GM12878 (cell line): Measurements from ENCODE around the gene PLP1. TPM values are rescaled to one million over a fixed set of nuclear protein-coding genes. Genes with fewer than 3 reads are reported as not detected.

ENCODE experiments used
- ATAC-seq: fragments of 200-7000 bp; cut with Tn5 transposase; 3 replicates; pipeline ENCODE4 v1.9.1; 2020; ENCODE audit warnings: mild to moderate bottlenecking, moderate library complexity
- BruUV-seq: library from RNA; stranded (reverse); fragments of 400-500 nt; replicated peaks from 2 replicates; lab custom pipeline; 2021; lab: Mats Ljungman, UMichigan
- CTCF ChIA-PET: fragments of 300-600 bp; sonication (Branson Sonifier 250); formaldehyde crosslinking; extraction: SDS; loops from one replicate; lab custom pipeline; 2021; ENCODE audit warnings: inconsistent platforms; lab: Yijun Ruan, JAX
- POLR2A ChIA-PET: fragments of 350-600 bp; formaldehyde crosslinking; extraction: SDS; loops from one replicate; lab custom pipeline; 2021; ENCODE audit warnings: inconsistent platforms; lab: Charles Lee
- RAD21 ChIA-PET: fragments of 300-600 bp; sonication (Branson Sonifier 250); formaldehyde crosslinking; loops from one replicate; lab custom pipeline; 2023; ENCODE audit warnings: antibody characterized with exemption; ENCODE audit not compliant: unreplicated experiment; lab: Charles Lee
- SMC1A ChIA-PET: fragments of 300-600 bp; sonication (Branson Sonifier 250); formaldehyde crosslinking; loops from one replicate; lab custom pipeline; 2023; ENCODE audit not compliant: unreplicated experiment, uncharacterized antibody; lab: Charles Lee
- DNase-seq: peaks from one replicate; pipeline ENCODE4 v3.0.0-alpha.2; 2011; ENCODE audit warnings: low read depth, low spot score
- FAIRE-seq: peaks from 3 replicates; lab custom pipeline; 2011; peaks lifted over from hg19 to GRCh38; lab: Jason Lieb, UNC
- H2AFZ ChIP-seq: 2 replicates; pipeline ENCODE4 v1.6.0; 2011; ENCODE audit warnings: low read depth, low read length, control low read depth; ENCODE audit not compliant: control insufficient read depth
- H3K27ac ChIP-seq: 2 replicates; pipeline ENCODE4 v1.5.1; 2011; ENCODE audit warnings: control low read depth; ENCODE audit not compliant: control insufficient read depth, insufficient read depth
- H3K27me3 ChIP-seq, 2 experiments: replicated peaks in 1 of 2; 2 replicates each; pipeline versions ENCODE4 v1.6.0 to v1.6.1; 2011; ENCODE audit warnings: low read length in 1 of 2; ENCODE audit not compliant: control insufficient read depth in 2 of 2, insufficient read depth in 2 of 2
- H3K36me3 ChIP-seq, 2 experiments: 2 replicates each; pipeline ENCODE4 v1.5.1; 2011; ENCODE audit warnings: low read length in 1 of 2; ENCODE audit not compliant: control insufficient read depth in 2 of 2, insufficient read depth in 2 of 2
- H3K4me1 ChIP-seq: 2 replicates; pipeline ENCODE4 v1.6.1; 2011; ENCODE audit warnings: mild to moderate bottlenecking, low read length, moderate library complexity, mixed read lengths; ENCODE audit not compliant: control insufficient read depth, insufficient read depth
- H3K4me2 ChIP-seq: 2 replicates; pipeline ENCODE4 v1.6.0; 2011; ENCODE audit warnings: control low read depth; ENCODE audit not compliant: control insufficient read depth, insufficient read depth
- H3K4me3 ChIP-seq: fragments of 200-600 bp; sonication (generic); 2 replicates; pipeline ENCODE4 v1.5.1; 2016
- H3K79me2 ChIP-seq: 2 replicates; pipeline ENCODE4 v1.6.0; 2011; ENCODE audit warnings: low read length; ENCODE audit not compliant: control insufficient read depth, insufficient read depth
- H3K9ac ChIP-seq: 2 replicates; pipeline ENCODE4 v1.8.0; 2011; ENCODE audit warnings: low read length, control low read depth, mixed read lengths; ENCODE audit not compliant: control insufficient read depth, insufficient read depth
- H3K9me3 ChIP-seq: replicated peaks from 3 replicates; pipeline ENCODE4 v1.5.1; 2011; ENCODE audit warnings: mild to moderate bottlenecking, low read length; ENCODE audit not compliant: control insufficient read depth, insufficient read depth
- H4K20me1 ChIP-seq: 2 replicates; pipeline ENCODE4 v1.6.0; 2011; ENCODE audit not compliant: control insufficient read depth, insufficient read depth
- CREB1 ChIP-seq: IDR thresholded peaks from 2 replicates; pipeline ENCODE4 v1.6.1; 2012; ENCODE audit warnings: low read depth, mild to moderate bottlenecking, inconsistent platforms
- IRF3 ChIP-seq: fragments of 450-650 bp; IDR thresholded peaks from 2 replicates; pipeline ENCODE4 v1.6.1; 2014; ENCODE audit warnings: mild to moderate bottlenecking
- POLR2AphosphoS5 ChIP-seq: IDR thresholded peaks from 2 replicates; pipeline ENCODE4 v1.6.1; 2011; ENCODE audit warnings: mild to moderate bottlenecking, low read length, inconsistent platforms
- SUPT20H ChIP-seq: IDR thresholded peaks from 2 replicates; pipeline ENCODE4 v1.6.1; 2011; ENCODE audit warnings: low read depth, mild to moderate bottlenecking, low read length, moderate library complexity, borderline replicate concordance; ENCODE audit not compliant: control insufficient read depth
- TARDBP ChIP-seq: IDR thresholded peaks from 2 replicates; pipeline ENCODE4 v1.6.1; 2016; ENCODE audit warnings: borderline replicate concordance
- TCF7 ChIP-seq: IDR thresholded peaks from 2 replicates; pipeline ENCODE4 v1.6.1; 2014; ENCODE audit warnings: antibody characterized with exemption, borderline replicate concordance
- YBX1 ChIP-seq: fragments of 450-650 bp; IDR thresholded peaks from 2 replicates; pipeline ENCODE4 v1.6.1; 2016; ENCODE audit warnings: antibody characterized with exemption
- ZZZ3 ChIP-seq: IDR thresholded peaks from 2 replicates; pipeline ENCODE4 v1.6.1; 2011; ENCODE audit warnings: low read depth; ENCODE audit not compliant: control insufficient read depth, insufficient read length
- WGBS: methylation state at CpG from one replicate; pipeline ENCODE4 v1.1.6; 2016; ENCODE audit warnings: low lambda C conversion rate; ENCODE audit not compliant: insufficient replicate concordance, insufficient coverage; ENCODE audit errors: missing lambda C conversion rate; 5-methylcytosine and 5-hydroxymethylcytosine counted together
- in situ Hi-C: fragments of 300-500 bp; cut with MboI; formaldehyde crosslinking; loops from 9 replicates; pipeline ENCODE4 v1.14.3; 2018; ENCODE audit warnings: mixed read lengths
- intact Hi-C: fragments of 100-400 bp; cut with micrococcal nuclease; formaldehyde crosslinking; loops from one replicate; pipeline ENCODE4 v1.14.2; 2022; ENCODE audit not compliant: unreplicated experiment
- polyA plus RNA-seq, 11 experiments: library from polyadenylated mRNA; depleted of rRNA in 4 of 11; unstranded in 6 of 11; stranded (reverse) in 5 of 11; fragments of >200 nt; fragmentation: Nextera tagmentation in 4 of 11; fragmentation: Illumina TruSeq in 1 of 11; extraction: Ambion mirVana in 4 of 11; extraction: Trizol in 1 of 11; gene quantifications; 1 replicate in 1 of 11; 2 replicates in 10 of 11; pipeline versions ENCODE4 v1.2.1 to v1.2.3, GENCODE V29; 2011 to 2016; ENCODE audit warnings: inconsistent platforms in 2 of 11, missing spikeins in 2 of 11, low read depth in 1 of 11
- total RNA-seq, 4 experiments: library from RNA; depleted of rRNA in 3 of 4; stranded (reverse); fragments of >200 nt in 3 of 4; fragmentation: Illumina TruSeq in 1 of 4; extraction: Trizol in 1 of 4; gene quantifications; 2 replicates each; pipeline versions ENCODE4 v1.2.1 to v1.2.3, GENCODE V29; 2013 to 2021

Gene PLP1
- total and polyA plus RNA-seq, 10 of the 15 experiments (the other 5 are each of a cell fraction or from before 2014, with no cell fraction given) = not detected

GRCh38 chrX:103741879-103742278, 34.8 kb upstream of the PLP1 start:
- ATAC-seq = no peak

GRCh38 chrX:103742339-103742738, 34.3 kb upstream of the PLP1 start:
- ChIA-PET RAD21 (no interaction called here), CTCF (no interaction called here), POLR2A (no interaction called here), SMC1A (interaction anchor here (1.0 kb wide), 1 partner anchor 209 kb away, joined by 3 read pairs; no protein-coding TSS in a partner anchor)
- H3K4me2 ChIP-seq = no peak overlapping the region
- H3K9me3 ChIP-seq = no peaks in the 10 kb centered on the region
- no peak for DNase-seq
- intact Hi-C loops = no loop called here
- BruUV-seq = no TSS peak
- no peak for ATAC-seq
- no peak overlapping the region for H3K4me3 ChIP-seq
- H3K9ac ChIP-seq = no peak overlapping the region
- H3K27ac ChIP-seq = no peak overlapping the region
- no peak overlapping the region for H2AFZ ChIP-seq
- no peaks in the 10 kb centered on the region for H4K20me1 ChIP-seq
- no peaks in the 10 kb centered on the region for H3K27me3 ChIP-seq
- H3K79me2 ChIP-seq = no peaks in the 10 kb centered on the region
- in situ Hi-C loops = no loop called here
- no peak for FAIRE-seq
- no peaks in the 10 kb centered on the region for H3K4me1 ChIP-seq
- H3K36me3 ChIP-seq = no peaks in the 10 kb centered on the region
- 59% methylated on average over 6 of the region's 6 CpGs for WGBS
- TF ChIP-seq POLR2AphosphoS5 (no peak), SUPT20H (no peak)

More at GRCh38 chrX:103741879-103742278, 34.8 kb upstream of the PLP1 start:
- SMC1A ChIA-PET = interaction anchor here (1.0 kb wide), 1 partner anchor 209 kb away, joined by 3 read pairs; no protein-coding TSS in a partner anchor
- Histone ChIP-seq H3K4me2 (no peak overlapping the region), H3K9me3 (no peaks in the 10 kb centered on the region), H3K27me3 (no peaks in the 10 kb centered on the region), H4K20me1 (no peaks in the 10 kb centered on the region), H2AFZ (no peak overlapping the region), H3K27ac (no peak overlapping the region), H3K79me2 (no peaks in the 10 kb centered on the region), H3K9ac (no peak overlapping the region), H3K4me1 (no peaks in the 10 kb centered on the region), H3K36me3 (no peaks in the 10 kb centered on the region), H3K4me3 (no peak overlapping the region)
- intact Hi-C loops = no loop called here
- DNase-seq (no peak), FAIRE-seq (no peak)
- RAD21 ChIA-PET = no interaction called here
- WGBS = 0% methylated on average over 1 of the region's 1 CpG
- TF ChIP-seq TCF7 (no peak), IRF3 (no peak), CREB1 (no peak), YBX1 (no peak), TARDBP (no peak), ZZZ3 (no peak)
- POLR2A ChIA-PET = no interaction called here
- in situ Hi-C loops = no loop called here
- CTCF ChIA-PET = no interaction called here
- no TSS peak for BruUV-seq
